D721Med (cell line): ENCODE results near the gene DNAJC19.

ENCODE experiments used
- DNase-seq: peaks from one replicate; pipeline ENCODE4 v3.0.0; 2011; ENCODE audit warnings: low spot score; ENCODE audit not compliant: insufficient read length
- FAIRE-seq: peaks from 2 replicates; lab custom pipeline; 2011; peaks lifted over from hg19 to GRCh38; lab: Jason Lieb, UNC
- TF ChIP-seq, protein P1 (sequence below): IDR thresholded peaks from 2 replicates; pipeline ENCODE4 v1.5.1; 2012; ENCODE audit warnings: mild to moderate bottlenecking, control low read depth; ENCODE audit not compliant: insufficient read depth; ENCODE audit errors: missing control alignments

The DNAJC19 gene

GRCh38 chr3:180989291-180990163 is at the start of gene DNAJC19:
TSS of gene DNAJC19 (minus strand) at chr3:180989736. CDS start at chr3:180989602, 134 bp downstream.
- no peak for FAIRE-seq

GRCh38 chr3:181030948-181031347 is 41.4 kb upstream of the DNAJC19 start:
- FAIRE-seq, result no peak
- no peak for DNase-seq
- TF ChIP-seq, protein P1, sequence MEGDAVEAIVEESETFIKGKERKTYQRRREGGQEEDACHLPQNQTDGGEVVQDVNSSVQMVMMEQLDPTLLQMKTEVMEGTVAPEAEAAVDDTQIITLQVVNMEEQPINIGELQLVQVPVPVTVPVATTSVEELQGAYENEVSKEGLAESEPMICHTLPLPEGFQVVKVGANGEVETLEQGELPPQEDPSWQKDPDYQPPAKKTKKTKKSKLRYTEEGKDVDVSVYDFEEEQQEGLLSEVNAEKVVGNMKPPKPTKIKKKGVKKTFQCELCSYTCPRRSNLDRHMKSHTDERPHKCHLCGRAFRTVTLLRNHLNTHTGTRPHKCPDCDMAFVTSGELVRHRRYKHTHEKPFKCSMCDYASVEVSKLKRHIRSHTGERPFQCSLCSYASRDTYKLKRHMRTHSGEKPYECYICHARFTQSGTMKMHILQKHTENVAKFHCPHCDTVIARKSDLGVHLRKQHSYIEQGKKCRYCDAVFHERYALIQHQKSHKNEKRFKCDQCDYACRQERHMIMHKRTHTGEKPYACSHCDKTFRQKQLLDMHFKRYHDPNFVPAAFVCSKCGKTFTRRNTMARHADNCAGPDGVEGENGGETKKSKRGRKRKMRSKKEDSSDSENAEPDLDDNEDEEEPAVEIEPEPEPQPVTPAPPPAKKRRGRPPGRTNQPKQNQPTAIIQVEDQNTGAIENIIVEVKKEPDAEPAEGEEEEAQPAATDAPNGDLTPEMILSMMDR, result no peak

More at GRCh38 chr3:180989291-180990163, at the start of gene DNAJC19:
- peak; percentile 48 for DNase-seq
- TF ChIP-seq, protein P1, result no peak

GRCh38 chr3:181025204-181025603 is 35.7 kb upstream of the DNAJC19 start:
- TF ChIP-seq, protein P1, result no peak
- DNase-seq (no peak), FAIRE-seq (no peak)

DNA sequence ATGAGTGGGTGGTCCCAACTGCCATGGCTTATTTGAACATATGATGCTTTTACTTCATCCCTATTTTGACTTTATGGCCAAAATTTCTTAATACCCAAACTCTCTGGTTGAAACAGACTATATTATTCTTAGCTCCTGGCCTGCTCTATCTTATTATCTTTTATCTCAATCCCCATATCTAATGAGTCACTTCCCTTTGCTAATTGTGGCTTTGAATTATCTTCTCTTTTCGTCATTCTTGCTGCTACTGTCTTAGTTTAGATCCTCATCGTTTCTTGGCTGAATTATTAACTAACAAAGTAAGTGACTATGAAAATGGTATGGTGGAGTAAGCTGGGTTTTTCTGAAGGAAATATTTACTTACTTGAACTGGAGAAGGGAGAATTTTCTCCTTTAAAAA is 28.2 kb upstream of the DNAJC19 start:
- DNase-seq (no peak), FAIRE-seq (no peak)
- TF ChIP-seq, protein P1, result no peak

GRCh38 chr3:181009225-181009624 is 19.7 kb upstream of the DNAJC19 start:
- TF ChIP-seq, protein P1, result no peak
- no peak for DNase-seq
- no peak for FAIRE-seq

DNA sequence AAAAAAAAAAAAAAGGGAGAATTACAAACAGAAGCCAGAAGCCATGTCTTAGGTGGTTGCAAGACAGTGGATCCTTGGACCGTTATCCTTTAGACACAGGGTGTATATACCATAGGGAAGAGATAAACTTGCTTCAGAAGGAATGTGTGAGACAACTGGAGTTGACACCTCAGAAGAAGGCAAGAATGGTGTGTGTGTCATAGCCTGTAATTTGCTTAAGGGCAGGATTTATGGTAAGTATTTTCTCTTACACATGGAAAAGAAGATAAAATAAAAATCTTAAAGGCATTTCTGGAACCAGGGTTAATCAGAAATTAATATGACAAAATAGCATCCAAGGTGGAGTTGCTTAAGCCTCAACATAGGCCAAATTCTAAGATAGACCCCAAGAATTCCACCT is 19.3 kb upstream of the DNAJC19 start:
- TF ChIP-seq, protein P1, result no peak

GRCh38 chr3:181007262-181007661 is 17.7 kb upstream of the DNAJC19 start:
- FAIRE-seq (no peak), DNase-seq (no peak)
- TF ChIP-seq, protein P1, result no peak

More for the DNA sequence above, 19.3 kb upstream of the DNAJC19 start:
- DNase-seq (no peak), FAIRE-seq (no peak)
